Stimulated activated CD4-positive, alpha-beta T cell treated with anti-CD3 and anti-CD28 coated beads, Interleukin-4, amount 100 ng/mL, for 4 hours (primary cell): Measurements from ENCODE around the gene TM9SF1.

Experiments used
- DNase-seq, 2 experiments: peaks; one replicate each; pipeline ENCODE4 v3.0.0-alpha.2; 2020

TM9SF1 gene

DNA sequence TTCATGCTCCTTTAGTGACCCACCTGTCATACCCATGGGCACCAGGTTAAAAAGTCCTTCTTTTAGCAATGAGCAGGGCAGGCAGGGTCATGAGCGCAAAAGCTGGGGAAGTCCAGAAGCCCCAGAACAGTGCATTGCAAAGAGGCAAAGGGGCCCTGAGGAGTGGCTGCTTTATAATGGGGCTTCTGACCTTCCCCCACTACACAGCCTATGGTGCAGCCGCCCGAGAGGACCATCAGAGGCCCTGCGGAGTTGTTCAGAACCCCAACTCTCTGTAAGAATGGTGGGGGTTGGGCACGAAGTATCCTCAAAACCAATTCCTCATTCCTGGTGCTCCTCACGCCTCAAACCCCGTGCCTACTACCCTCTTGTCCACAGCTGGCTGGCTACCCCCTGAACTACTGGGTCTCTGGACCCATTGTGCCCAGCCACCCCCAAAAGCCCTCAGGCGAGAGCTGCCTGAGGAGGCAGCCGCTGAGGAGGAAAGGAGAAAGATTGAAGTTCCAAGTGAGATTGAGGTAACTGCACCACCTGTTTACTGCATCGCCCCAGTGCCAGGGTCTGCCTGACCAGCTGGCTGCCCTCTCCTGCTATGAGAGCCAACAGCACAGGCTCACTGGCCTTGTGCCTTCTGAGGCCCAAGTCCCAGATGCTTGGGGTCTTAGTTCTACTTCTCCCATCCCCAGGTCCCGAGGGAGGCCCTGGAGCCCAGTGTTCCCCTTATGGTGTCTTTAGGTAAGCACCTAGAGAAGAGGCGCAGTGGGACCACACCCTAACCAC lies 16.7 kb downstream of the TM9SF1 start:
- no peak for DNase-seq

DNA sequence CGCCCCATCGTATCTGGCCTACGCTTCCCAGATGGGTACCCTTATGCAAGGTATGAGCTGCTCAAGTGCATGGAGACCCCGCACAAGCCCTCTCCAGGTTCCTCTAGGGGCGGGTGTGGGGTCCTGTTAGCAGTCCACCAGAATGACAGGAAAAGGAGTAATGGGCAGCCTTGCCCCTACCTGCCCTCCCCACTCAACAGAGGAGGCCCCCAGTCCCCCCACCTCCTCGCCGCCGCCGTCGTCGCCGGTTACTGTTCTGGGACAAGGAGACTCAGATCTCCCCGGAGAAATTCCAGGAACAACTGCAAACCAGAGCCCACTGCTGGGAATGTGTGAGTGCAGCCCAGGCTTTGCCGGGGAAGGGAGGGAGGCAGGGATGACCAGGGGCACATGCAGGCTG lies 17.4 kb downstream of the TM9SF1 start:
- DNase-seq: no peak

DNA sequence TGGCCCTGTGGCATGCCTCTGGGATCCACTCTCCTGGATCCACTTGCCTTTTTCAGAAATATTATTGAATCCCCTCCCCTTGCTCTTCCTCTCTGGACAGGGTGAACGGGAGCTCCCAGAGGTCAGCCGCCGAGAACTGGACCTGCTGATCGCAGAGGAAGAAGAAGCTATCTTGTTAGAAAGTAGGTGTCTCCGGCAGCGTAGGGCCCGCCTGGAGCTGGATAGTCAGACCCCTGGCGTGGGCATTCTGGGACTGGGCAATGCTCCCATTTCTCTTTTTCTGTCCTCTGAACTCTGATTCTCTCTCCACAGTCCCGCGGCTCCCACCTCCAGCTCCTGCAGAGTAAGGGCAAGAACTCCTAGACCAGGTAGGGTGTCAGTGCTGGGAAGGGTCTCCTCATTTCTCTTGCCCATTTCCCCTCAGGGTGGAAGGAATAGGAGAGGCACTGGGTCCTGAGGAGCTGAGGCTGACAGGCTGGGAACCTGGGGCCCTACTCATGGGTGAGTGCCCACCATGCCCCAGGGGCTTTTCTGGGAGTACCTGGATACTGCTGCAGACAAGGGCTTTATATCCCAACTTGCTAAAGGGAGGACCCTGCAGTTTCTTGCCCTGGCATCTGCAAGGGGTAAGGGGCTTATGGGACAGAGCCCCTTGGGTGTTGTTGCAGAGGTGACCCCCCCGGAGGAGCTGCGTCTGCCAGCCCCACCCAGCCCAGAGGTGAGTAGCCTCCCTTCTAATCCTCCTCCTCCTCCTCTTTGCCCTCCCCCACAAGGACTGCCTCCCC lies 18.0 kb downstream of the TM9SF1 start:
- no peak for DNase-seq

DNA sequence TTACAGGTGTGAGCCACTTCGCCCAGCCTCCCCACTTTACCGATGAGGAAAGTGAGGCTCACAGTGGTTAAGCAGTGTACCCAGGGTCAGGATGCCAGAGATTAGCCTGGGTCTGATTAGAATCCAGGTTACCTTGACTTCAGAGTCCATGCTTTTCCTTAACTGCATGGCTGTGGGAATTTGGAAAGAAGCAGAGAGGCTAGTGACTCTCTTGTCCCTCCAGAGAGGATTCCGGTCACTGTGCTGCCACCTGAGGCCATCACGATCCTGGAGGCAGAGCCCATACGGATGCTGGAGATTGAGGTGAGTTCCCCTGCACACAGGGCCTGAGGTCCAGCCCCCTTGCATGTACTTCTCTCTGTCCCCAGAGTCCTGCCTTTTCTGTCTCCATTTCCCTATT lies 18.6 kb downstream of the TM9SF1 start:
- DNase-seq: no peak

DNA sequence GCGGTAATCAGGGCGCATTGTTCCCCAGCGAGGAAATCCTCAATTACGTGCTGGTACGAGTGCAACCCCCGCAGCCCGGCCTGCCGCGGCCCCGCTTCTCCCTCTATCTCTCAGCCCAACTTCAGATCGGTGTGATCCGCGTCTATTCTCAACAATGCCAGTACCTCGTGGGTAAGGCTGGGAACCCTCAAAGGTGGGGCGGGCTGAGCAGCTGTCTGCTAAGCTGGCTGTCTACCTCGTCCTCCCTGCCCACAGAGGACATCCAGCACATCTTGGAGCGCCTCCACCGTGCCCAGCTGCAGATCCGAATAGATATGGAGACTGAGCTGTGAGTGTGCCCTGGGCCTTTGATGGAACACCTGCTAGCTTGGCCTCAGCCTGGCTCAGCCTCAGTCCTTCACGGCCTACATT lies 22.4 kb downstream of the TM9SF1 start:
- DNase-seq: no peak

DNA sequence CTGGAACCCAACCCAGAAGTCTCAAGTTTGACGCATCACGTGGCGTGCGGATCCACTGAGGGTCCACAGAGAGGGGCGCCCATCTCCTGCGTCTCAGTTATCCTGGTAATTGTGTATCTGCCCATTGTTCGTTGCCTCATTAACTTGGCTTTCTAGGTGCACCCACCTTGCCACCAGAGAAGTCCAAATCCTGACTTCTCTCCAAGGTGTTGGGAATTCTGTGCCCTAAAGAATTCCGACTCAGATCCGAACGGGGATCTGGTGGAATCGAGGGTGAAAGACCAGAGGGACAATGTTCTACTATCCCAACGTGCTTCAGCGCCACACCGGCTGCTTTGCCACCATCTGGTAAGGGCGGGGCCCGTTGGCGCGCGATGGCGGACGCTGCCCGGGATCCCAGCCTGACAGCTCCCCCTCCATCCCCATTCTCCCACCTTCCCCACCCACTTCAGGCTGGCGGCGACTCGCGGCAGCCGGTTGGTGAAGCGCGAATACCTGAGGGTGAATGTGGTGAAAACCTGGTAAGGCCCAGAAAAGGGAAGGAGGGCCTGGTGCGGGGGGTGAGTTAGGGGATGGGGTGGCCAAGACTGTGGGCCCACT lies 22.9 kb downstream of the TM9SF1 start:
- DNase-seq: no peak

DNA sequence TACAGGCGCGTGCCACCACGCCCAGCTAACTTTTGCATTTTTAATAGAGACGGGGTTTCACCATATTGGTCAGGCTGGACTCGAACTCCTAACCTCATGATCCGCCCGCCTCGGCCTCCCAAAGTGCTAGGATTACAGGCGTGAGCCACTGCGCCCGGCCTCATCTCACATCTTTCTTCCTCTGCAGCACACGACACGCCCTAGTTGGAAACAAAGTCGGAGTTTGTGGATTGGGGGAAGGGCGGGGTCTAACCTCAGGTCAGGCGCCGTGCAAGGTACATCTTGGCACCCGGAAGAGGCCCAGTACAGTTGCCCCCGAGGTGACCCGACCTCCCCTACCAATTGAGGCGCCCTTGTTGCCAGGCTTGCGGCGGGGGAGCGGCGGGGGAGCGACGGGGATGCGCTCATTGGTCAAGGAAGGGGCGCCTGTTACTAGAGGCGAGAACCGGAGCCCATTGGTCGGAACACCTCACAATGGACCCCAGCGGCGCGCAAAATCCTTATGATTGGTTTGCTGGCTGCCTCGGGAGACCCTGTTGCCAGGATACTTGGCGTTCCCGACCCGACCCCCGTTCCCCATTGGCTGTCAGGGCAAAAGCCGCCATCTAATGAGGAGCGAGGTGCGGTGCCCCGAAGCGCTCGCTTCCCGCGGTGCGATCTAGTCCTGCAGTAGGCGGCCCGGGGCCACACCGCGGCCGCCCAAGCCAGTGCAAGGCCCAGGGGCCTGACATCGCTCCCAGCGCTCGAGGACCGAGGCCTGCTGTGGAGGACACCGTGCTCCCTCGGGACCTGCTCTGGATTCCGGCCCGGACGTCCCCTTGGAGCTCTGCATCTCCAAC lies 23.6 kb downstream of the TM9SF1 start, which contains the start of gene REC8:
Gene REC8, plus strand, starts transcription at position 659 of the 839 bp plus-strand sequence. CDS start 473 bp downstream, outside the sequence.
- DNase-seq: peak; percentile 50 to 51

DNA sequence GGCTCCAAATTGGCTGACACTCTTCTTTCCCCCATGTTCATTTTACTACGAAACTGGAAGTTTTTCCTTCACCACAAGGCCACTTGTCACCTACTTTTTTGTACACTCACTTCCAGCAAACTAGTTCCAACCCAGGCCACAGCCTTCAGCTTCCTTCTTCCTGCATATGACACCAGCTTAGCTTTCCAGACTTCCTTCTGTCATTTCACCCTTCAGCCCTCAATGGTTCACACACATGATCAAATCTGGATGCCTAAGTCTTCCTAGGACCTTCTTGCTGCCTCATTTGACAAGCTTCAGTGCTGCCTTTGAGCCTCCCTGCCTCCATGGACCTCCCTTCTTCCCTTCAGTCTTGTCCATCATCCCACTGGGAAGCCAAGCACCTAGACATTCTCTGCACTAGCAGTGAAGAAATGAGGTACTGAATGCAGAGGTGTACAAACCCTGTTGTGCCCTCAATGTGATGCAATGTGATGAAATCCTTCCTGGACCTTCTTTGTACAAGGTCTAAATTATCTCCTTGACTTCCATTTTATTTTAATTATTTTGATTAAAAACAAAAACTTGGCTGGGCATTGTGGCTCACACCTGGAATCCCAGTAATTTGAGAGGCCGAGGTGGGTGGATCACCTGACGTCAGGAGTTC lies 27.6 kb downstream of the TM9SF1 start:
- no peak for DNase-seq

DNA sequence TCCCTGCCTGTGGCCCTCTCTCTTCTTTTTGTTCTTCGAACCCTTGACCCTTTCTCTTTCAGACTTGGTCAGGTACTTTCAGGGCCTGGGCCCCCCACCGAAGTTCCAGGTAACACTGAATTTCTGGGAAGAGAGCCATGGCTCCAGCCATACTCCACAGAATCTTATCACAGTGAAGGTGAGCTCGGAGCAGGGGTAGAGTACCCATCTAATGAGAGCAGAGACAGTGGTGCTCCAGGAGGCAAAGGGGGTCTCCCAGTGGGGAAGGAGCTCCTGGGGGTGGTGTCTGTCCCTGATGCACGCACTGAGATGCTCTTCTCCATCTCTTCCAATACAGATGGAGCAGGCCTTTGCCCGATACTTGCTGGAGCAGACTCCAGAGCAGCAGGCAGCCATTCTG lies 29.5 kb downstream of the TM9SF1 start:
- no peak for DNase-seq

DNA sequence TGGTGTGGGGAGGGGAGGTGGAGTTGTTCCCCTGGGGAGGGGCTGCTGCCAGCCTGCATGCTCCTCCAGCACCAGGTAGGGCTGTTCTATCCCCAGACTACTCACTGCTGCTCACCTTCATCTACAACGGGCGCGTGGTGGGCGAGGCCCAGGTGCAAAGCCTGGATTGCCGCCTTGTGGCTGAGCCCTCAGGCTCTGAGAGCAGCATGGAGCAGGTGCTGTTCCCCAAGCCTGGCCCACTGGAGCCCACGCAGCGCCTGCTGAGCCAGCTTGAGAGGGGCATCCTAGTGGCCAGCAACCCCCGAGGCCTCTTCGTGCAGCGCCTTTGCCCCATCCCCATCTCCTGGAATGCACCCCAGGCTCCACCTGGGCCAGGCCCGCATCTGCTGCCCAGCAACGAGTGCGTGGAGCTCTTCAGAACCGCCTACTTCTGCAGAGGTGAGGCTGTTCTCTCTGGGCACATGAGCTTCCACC lies 30.7 kb downstream of the TM9SF1 start:
- no peak for DNase-seq

DNA sequence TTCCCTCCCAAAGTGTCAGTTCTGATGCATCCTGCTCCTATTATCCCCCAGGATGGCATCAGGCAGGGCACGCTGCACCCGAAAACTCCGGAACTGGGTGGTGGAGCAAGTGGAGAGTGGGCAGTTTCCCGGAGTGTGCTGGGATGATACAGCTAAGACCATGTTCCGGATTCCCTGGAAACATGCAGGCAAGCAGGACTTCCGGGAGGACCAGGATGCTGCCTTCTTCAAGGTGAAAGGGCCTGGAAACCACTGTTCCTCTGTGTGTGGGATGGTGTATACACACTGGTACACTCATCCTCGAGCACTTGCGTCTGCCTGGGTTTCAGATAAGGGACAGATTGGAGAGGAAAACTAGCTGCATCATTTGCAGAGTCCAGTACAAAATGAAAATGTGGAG lies 33.1 kb downstream of the TM9SF1 start:
- peak in 1 of 2 experiments; percentile 31 for DNase-seq

DNA sequence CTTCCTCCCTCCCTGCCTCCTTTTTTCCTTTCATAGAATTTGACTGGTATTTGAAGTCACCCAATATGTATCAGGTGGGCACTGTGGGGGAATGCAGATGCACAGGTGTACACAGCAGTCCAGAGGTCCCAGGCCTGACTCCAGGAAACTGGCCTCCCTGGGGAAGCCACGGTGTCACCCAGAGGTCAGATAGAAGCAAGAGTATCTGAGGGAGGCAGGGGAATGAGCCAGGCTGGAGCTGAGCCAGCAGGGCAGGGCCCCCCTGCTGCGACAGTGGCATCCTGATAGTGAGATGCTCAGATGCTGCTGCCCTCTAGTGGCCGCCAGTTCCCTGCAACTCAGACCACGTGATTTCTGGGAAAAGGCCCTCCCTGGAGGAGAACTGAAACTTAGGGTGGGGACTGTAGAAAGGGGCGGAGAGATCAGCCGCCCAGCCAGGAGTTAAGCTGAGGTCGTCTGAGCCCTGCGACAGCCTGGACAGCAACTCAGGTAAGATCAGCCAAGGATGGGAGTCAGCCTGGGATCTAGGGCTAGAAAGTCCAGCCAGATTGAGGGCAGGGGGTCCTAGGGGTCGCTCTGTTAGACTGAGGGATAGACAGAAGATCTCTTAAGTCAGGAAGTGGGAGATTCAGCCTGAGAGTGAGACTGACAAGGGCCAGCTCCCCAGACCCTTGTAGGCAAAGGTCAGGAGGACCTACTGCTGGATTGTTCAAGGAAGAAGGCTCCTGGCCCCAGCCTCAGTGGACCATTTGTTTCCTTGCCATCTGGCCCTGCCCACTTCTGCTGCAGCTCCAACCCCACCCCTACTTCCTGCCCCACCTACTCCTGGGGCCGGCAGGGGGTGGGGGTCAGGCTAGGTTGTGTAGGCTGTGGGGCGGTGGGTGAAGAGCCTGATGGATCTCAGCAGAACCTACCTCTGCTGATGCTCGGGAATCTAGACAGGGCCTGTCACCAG lies 34.1 kb downstream of the TM9SF1 start, which contains the start of gene IRF9:
Gene IRF9, plus strand, starts transcription at position 416 of the 955 bp plus-strand sequence. CDS start 880 bp downstream, outside the sequence.
- DNase-seq: peak; percentile 95

DNA sequence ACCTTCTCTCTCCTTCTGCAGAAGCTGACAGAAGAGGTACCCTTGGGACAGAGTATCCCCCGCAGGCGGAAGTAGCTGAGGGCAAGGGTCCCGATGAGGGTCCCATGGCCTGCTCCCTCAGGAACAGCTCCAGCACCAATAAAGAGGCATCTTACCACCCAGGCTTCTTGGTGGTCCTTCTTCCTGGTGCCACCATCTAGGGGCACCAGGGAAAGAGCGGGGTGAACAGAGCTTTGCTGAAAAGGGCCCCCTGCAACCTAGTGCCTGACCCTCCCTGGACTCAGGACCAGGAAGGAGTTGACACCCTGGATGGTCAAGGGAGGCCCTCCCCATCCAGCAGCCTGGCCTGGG lies 34.8 kb downstream of the TM9SF1 start:
- DNase-seq: no peak

DNA sequence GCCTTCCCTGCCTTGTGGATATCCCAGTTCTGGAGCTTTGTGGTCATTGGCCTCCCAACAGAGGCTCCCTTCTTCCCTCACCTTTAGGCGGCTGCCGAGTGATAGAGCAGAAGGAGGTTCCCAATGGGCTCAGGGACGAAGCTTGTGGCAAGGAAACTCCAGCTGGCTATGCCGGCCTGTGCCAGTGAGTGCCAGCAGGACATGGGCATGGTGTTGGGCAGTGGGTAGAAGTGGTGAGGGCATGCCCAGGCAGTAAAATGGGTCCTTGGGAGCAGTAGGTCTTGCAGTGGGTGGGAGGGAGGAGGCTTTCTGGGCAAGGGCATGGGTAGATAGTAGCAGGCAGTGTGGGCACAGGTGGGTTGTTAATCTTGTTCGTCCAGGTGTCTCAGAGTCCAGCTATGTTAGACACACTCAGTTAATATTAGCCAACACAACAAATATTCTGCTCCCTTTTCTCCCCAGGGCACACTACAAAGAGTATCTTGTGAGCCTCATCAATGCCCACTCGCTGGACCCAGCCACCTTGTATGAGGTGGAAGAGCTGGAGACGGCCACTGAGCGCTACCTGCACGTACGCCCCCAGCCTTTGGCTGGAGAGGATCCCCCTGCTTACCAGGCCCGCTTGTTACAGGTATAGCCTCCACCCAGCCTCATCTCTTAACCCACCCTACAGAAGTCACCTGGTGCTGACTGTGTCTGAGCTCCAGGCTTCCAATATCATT lies 35.3 kb downstream of the TM9SF1 start:
- no peak for DNase-seq

DNA sequence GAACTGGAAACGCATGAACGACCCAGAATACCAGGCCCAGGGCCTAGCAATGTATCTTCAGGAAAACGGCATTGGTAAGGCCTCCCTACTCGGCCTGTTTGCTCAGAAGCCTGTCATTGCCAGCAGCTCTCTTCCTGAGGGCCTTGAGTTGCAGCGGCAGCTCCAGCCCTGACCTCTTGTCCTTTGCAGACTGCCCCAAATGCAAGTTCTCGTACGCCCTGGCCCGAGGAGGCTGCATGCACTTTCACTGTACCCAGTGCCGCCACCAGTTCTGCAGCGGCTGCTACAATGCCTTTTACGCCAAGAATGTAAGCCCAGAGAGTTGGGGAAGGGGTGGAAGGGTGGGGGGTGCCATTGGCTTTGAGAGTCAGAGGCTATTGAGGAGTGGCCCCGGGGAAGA lies 37.9 kb downstream of the TM9SF1 start:
- no peak for DNase-seq

DNA sequence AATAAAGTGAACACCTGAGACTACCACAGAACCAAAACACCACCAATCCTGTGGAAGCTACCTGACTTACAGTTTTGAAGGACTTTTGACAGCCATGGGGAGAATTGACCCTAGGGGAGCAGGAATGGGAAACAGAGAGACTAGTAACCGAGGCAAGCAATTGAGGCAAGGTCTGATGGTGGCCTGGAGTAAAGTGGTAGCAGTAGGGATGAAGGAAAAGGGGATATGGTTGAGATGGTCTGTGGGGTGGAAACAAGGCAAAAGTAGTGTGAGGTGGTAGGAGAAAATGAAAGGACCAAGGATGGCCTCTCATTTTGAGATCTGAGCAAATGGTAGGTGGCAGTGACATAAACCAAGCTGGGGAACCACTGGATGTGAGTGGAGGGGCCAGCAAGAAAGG lies 38.4 kb downstream of the TM9SF1 start:
- no peak for DNase-seq

DNA sequence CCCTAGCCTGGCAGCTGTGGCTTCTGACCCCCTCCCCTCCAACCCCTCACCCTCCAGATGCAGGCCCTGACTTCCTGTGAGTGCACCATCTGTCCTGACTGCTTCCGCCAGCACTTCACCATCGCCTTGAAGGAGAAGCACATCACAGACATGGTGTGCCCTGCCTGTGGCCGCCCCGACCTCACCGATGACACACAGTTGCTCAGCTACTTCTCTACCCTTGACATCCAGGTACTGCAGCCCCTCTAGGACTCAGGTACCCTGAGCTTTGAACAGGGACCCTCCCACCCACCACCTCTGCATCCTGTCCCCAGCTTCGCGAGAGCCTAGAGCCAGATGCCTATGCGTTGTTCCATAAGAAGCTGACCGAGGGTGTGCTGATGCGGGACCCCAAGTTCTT lies 40.1 kb downstream of the TM9SF1 start:
- no peak for DNase-seq

DNA sequence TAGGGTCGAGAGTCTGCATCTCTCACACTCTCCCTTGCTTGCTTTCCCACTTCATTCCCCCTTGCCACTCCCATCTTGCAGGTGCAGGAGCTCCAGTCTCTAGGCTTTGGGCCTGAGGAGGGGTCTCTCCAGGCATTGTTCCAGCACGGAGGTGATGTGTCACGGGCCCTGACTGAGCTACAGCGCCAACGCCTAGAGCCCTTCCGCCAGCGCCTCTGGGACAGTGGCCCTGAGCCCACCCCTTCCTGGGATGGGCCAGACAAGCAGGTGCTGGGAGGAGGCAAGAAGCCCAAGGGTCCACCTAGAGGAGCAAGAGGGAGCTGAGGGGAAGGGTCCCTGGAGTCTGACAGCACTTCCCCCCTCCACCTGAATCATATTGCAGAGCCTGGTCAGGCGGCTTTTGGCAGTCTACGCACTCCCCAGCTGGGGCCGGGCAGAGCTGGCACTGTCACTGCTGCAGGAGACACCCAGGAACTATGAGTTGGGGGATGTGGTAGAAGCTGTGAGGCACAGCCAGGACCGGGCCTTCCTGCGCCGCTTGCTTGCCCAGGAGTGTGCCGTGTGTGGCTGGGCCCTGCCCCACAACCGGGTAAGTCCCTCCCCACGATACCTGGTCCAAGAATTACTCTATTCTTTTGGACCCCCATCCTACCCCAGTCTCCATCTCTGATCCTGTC lies 43.7 kb downstream of the TM9SF1 start:
- DNase-seq: no peak

DNA sequence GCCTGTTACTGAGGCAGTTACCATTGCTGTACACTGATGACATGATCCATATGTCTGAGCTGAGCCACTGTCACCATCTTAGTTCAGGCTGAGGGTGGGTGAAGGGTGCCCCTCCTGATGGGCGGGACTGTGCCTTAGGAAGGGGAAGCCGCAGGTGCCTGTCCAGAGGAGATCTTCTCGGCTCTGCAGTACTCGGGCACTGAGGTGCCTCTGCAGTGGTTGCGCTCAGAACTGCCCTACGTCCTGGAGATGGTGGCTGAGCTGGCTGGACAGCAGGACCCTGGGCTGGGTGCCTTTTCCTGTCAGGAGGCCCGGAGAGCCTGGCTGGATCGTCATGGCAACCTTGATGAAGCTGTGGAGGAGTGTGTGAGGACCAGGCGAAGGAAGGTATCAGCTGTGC lies 44.2 kb downstream of the TM9SF1 start:
- no peak for DNase-seq

DNA sequence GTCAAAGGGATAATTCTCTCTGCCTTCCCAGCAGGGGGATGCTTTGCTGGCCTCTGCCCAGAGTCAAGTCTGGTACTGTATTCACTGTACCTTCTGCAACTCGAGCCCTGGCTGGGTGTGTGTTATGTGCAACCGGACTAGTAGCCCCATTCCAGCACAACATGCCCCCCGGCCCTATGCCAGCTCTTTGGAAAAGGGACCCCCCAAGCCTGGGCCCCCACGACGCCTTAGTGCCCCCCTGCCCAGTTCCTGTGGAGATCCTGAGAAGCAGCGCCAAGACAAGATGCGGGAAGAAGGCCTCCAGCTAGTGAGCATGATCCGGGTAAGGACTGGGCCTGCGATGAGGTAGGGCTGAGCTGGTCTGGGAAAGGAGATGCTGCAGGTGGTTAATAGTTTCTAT lies 44.7 kb downstream of the TM9SF1 start:
- DNase-seq: no peak
